Right renal cortex interstitium (tissue), 3 donors: ENCODE results near the gene GPR62. TPM values are rescaled to one million over a fixed set of nuclear protein-coding genes. Genes with fewer than 3 reads are reported as not detected.

Source experiments
- DNase-seq, 3 donors: peaks; one replicate each; pipeline ENCODE4 v3.0.0-alpha.2; 2013; ENCODE audit warnings: low read depth in 3 of 3, low spot score in 2 of 3
- polyA plus RNA-seq, 3 donors: library from polyadenylated mRNA; unstranded; fragments of 120-200 nt; gene quantifications; one replicate each; pipeline ENCODE4 v1.2.1, GENCODE V29; 2013; ENCODE audit not compliant: insufficient read length in 3 of 3

GPR62 gene
- polyA plus RNA-seq, 3 donors: 0.36 to 0.49 (median 0.37) TPM

DNA sequence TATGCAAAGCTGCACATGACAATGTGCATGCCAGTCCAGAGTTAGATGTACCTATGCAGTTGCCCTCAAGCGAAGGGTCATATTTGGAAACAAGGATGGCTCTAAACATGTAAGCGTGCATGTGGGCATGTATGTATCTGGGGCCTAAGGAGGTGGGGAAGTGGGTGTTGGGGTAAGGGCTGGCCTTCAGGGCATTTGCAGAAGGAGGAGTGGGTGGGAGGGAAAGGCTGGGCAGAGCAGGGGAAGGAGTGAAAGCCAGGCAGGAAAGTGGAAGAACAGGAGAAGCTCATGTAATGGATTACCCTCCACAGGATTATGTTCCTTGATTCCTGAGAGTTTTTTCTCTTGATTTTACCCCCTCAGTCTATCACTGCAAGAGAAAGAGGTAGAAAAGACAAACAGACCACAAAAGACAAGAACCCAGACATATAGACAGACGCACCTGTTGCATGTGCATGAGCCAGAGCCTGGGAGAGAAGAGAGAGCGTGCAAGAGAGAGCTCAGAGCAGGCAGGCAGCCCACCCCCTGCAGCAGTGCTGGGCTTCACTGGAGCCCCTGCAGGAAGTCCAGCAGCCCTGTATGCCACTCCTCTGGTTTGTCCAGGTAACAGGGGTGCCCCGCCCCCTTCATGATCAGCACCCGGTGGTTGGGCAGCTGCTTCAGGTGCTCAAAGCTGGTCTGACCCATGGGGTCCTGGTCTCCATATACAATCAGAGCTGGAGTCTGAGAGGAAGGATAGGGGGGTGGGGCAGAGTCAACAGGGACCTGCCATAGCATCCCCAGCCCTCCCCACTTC lies 13.9 kb downstream of the GPR62 start:
- no peak for DNase-seq

DNA sequence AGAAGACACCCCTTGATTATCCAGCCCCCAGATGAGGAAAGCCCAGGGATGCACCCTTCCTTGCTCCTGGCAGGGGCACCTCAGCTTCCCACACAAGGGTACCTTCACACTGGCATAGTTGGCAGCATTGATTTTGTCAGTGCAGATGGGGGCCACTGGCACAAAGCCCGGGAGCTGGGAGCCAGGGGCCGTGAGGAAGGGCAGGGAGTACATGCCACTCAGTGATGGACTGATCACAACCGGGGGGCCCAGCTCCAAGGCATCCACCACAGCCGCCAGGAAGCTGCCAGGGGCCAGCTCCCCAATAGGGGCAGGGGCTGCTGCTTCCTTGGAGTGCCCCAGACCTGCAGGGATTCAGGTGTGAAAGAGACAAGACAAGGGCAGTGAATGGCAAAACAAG lies 14.7 kb downstream of the GPR62 start:
- no peak for DNase-seq

DNA sequence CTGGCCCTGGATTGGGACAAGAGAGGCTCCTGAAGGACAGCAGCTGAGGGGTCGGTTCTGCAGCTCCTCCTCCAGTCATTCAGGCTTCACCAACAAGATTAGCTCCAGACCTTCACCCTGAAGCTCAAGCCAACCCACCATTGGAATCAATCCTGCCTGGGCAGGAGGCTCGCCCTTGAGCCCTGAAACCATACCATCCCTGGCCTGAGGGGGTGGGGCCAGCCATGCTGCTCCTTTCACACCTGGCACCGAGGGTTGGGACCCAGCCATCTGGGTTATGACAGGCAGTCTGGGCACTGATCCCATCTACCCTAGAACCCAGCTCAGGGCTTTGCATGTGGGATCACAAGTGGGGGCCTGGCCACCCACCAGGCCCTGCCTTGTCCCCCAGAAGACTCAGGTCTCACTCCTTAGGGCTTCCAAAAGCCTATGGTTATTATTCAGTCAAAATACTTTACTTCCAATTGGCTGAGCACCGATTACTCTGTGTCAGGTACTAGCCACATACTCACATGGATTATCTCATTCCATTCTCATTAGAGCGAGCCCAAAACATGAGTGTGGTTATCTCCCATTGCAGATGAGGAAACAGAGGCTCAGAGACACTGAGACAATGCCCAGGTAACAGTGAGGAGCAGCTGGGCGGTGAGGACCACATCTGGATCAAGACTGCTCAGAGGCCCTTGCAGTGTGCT lies 15.6 kb downstream of the GPR62 start:
- DNase-seq: no peak

DNA sequence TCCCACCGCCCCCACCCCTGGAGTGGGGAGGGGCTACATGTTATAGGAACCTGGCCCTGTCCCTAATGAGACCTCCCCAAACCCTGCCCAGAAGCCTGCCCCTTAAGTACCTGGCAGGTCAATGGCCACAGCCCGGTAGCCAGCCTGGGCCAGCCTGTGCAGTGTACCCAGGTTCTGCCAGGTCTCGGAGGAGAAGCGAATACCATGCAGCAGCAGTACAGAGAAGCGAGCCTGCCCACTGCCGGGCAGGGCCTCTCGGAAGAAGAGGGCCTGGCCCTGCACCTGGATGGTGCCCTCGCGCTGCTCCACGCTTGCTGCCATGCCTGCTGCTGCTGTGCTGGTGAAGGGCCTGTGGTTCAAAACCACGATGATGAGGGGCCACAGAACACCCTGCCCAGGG lies 16.2 kb downstream of the GPR62 start:
- no peak for DNase-seq

DNA sequence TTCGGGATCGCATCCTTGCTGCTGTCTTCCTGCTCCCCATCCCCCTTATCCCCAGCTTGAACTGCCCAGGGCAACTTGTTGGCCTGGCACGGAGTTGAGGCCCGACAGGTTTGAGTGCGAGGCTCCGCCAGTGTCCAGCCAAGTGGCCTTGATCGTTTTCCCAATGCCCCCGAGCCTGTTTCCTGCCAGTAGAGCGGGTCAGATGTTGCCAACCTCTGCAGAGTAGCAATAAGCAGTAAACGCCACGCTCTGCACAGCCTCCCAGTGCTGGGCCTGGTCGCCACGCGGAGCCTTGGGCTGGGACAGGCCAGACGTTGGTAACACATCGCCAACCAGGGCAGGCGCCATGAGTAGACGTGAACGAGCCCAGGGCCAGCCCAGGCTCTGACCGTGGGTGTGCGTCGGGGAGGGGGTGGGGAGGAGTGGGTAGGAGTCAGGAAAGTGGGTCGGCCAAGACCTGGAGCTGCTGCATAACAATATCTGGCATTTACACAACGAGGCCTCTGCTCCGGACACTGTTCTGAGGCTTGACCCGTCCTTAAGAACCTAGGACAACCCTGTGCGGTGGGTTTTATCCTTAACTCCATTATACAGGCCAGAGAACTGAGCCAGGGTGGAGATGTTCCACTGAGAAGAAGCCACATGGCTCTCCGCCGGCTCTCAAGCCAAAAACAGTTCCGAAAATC lies 19.2 kb downstream of the GPR62 start:
- DNase-seq: no peak

DNA sequence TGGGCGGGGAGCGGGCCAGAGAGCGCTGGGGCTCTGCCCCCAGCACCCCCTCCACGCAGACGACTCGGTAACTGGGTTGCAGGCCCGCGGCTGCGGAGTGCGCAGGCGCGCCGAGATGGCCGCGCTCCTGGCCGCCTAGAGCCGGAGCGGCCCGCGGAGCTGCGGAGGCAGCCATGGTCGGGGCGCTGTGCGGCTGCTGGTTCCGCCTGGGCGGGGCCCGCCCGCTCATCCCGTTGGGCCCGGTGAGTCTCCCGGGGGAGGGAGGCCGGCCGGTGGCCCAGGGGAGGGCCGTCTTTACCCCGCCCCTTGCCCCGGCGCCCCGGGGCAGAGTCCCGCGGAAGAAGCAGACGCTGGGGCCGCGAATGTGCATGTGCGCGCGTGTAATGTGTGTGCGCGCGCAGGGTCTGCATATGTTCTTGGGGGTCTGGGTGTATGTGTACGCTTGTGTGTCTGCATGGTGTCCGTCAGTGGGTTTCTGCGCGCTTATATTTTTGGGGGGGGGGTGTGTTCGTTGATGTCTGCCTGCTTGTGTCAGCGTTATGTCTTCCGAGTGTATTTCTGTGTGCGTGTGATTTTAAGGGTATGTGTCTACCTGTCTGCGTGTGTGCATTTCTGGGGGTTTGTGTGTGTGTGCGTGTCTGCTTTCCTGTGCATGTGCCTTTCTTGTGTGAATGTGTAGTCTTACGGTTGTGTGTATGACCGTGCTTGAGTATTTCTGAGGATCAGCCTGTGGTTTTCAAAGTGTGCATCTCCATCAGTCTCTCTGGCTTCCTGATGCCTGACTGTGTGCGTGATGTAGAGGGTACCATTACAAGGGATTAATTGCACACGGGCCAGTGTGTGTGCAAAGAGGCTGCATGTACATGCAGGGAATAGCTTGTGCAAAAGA lies 20.0 kb downstream of the GPR62 start, which contains the start of gene ABHD14A:
TSS of gene ABHD14A (plus strand) at position 102 of the 889 bp plus-strand sequence. CDS start at position 174, 72 bp downstream.
- no peak for DNase-seq

DNA sequence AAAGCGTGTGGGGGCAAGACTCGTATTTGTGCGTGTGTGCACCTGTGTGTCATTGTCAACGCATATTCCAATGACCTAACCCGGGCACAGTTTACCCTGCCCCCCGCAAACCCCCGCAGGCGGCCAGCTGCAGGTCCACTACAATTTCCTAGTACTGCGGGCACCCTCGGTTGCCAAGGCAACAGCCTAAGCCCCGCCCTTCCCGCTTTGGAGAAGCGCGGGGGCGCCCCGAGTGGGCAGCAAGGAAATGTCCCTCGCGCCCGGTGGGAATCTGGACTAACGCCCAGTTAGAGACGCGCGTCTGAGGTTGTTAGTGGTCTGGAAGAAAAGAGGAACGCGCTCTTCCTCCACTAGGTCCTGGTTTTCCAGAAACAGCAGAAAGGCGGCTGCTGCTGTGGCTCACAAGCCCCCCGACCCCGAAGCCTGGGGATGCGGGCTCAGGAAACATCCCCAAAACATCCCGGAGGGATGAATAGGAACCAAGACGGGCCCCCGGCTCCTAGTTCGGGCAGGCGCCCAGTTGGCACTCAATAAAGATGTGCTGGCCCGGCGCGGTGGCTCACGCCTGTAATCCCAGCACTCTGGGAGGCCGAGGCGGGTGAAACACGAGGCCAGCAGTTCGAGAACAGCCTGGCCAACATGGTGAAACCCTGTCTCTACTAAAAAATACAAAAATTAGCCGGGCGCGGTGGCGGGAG lies 20.8 kb downstream of the GPR62 start:
- DNase-seq: no peak

DNA sequence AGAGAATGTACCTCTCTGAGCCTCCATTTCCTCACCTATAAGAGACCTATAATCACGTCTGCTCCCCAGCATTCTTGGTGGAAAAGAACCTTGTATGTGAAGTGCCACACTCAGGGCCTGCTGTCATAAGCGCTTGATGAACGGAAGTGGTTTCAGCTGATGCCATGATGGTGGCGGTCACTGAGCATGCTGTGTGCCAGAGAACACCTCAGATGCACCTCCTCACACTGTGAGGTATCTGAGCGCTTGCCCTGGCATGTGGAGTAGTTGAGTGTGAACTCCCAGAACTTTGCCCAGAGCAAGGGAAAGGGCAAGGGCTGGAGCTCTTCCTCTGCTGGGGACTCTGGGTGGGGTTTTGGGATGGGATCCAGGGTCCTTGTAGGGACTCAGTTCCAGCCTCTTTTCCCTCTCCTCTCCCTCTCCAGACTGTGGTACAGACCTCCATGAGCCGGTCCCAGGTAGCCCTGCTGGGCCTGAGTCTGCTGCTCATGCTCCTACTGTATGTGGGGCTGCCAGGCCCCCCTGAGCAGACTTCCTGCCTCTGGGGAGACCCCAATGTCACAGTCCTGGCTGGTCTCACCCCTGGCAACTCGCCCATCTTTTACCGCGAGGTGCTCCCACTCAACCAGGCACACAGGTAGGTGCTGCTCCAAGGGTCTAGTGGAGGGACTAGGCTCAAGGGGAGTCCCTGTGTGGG lies 22.4 kb downstream of the GPR62 start:
- DNase-seq: no peak

DNA sequence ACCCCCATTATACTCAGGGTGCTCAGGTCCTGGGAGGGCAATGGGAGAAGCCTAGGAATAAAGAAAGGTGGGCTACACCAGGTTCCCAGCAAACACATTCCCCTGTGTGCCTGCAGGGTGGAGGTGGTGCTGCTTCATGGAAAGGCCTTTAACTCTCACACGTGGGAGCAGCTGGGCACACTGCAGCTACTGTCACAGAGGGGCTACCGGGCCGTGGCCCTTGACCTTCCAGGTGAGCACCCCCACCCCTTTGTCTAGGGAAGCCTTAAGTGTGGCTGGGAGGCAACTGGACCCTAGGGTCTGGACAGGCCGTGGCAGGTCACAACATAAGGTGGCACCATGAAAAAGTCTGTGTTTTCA lies 22.9 kb downstream of the GPR62 start:
- DNase-seq: no peak

DNA sequence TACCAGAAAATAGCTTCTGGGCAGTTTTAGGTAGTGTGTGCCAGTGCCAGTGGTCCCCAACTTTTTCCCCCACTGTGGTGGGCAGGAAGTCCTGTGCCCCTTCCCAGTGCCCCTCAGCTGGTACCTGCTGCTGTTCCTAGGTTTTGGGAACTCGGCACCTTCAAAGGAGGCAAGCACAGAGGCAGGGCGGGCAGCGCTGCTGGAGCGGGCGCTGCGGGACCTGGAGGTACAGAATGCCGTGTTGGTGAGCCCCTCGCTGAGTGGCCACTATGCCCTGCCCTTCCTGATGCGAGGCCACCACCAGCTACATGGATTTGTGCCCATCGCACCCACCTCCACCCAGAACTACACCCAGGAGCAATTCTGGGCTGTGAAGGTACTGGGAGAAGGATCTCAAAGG lies 25.1 kb downstream of the GPR62 start:
- no peak for DNase-seq

DNA sequence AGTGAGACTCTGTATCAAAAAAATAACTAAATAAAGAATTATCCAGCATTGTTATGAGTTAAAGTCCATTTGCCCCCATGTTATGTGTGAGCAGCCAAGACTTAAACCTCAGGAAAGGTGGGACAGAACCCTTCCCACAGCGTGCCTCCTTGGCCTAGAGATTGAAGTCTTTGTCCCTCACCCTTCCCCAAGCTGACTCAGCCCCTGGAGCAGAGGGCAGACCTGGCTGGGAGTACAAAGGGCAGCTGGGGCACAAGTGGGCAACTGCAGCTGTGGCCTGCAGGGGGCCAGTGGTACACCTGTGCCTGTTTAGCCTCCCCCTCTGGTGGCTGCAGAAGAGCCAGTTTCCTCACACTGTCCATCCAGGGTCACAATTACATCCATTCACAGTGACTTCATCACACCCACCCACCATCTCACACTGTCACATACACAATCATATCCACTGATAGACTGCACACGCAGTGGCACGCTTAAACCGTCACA lies 27.2 kb downstream of the GPR62 start:
- no peak for DNase-seq

DNA sequence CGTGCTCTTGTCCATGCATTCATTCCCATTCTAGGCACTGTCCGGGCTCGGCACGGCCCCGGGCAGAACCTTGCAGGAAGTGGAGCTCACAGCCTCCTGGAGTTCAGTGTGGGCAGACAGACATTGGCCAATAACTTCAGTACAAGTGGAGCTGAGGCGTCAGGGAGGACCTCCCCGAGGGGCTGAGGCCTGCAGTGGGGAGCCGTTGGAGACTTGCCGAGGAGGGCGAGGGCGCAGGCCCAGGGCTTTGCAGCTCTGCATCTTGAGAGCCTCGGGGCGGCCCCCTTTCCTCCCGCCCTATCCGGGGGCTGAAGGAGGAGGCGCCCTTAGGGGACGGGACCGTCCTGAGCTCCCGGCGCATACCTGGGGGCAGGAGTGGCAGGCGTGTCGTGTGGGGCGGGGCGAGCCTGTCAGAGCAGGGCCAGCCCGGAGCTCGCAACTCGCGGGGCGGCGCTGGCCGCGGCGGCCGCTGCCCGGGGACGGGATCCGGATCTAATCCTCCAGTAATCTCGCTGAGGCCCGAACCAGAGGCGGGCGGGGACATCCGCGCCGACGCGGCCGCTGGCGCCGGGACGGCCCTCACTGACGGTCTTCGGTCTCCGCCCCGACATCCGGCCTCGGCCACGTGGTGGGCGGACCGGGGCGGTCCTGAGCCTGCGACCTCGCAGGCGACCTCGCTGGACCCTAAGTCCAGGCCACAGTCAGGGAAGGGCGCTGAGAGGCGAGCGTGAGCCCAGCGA lies 27.8 kb downstream of the GPR62 start, which contains the start of gene ACY1:
TSS of gene ACY1 (plus strand) at position 698 of the 740 bp plus-strand sequence. CDS start 530 bp downstream, outside the sequence.
- no peak for DNase-seq

DNA sequence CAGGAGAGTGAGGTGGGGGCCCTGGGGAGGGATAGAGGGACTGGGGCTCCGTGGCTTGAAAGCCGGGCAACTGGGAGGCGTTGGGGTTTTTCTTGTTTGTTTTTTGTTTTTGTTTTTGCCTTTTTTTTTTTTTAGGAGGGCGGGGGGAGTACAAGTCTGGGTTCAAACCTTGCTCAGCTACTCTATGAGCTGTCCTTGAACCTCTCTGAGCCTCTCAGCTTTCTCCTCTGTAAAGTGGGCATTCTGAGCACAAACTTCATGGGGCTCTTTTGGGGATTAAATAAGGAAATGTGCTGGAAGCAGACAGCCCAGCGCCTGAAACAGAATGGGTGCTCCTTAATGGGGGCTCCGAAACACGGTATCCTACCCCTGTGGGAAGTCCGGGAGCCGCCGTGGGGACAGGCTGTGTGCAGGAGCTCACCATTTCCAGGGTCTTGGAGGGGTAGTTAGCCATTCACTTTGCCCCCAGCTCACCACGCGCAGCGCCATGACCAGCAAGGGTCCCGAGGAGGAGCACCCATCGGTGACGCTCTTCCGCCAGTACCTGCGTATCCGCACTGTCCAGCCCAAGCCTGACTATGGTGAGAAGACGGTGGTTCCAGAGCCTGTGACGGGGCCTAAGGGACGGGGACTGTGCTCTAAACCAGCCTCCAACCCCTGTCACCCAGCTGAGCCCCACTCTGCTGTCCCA lies 28.5 kb downstream of the GPR62 start:
- DNase-seq: no peak

DNA sequence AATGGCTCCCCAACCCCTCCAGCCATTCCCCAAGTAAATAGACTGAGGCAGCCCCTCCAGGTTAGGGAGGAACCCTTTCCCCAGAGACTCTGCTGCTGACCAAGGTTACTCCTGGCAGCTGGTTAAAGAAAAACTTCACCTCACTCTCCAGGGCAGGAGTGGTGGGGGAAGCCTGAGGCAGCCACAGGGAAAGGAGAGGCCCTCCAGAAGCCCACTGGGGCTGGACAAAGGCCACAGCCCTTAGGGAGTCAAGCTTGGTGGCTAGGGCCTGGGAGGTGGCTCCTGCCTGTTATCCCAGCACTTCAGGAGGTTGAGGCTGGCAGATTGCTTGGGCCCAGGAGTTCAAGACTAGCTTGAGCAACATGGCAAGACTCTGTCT lies 29.1 kb downstream of the GPR62 start:
- DNase-seq: no peak

DNA sequence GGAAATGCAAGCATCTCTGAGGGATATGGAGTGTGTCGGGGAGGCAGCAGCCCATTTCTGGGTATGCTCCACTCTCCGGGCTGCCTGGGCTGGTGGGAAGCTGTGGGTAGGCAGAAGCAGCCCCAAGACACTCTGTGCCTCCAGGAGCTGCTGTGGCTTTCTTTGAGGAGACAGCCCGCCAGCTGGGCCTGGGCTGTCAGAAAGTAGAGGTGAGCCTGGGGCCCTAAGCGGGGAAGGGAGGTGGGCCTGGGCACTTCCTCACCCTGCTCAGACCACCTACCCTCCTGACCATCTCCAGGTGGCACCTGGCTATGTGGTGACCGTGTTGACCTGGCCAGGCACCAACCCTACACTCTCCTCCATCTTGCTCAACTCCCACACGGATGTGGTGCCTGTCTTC lies 29.9 kb downstream of the GPR62 start:
- no peak for DNase-seq

DNA sequence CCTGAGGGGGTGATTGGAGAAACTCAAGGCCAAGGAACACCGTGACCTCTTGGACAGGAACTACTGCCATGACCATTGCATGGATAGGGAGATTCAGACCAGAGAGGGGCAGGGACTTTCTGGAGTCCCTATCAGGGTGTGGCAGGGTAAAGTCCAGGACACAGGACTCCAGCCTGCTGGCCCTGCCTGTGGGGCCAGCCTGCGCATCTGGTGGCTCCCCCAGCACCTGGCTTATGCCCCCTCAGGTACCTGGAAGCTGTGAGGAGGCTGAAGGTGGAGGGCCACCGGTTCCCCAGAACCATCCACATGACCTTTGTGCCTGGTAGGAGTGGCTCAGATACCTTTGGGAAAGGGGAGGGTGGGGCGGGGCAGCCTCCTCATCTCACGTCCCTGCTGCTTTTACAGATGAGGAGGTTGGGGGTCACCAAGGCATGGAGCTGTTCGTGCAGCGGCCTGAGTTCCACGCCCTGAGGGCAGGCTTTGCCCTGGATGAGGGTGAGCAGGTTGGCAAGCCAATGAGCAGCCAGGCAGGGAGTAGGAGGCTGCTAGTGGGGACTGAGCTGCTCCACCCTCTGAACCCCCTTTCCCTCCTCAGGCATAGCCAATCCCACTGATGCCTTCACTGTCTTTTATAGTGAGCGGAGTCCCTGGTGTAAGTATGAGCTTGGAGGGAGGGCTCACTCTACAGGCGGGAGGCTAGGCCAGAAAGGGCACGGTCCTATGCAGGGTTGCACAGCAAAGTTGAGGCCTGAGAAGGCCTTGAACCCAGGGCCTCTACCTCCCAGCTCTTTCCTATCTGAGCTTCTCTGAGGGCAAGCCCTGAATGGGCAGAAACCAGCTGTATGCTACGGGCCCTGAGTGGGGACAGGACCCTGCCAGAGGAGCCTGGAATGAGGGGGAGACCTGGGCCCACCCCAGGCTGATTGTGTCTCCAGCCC lies 31.1 kb downstream of the GPR62 start:
- DNase-seq: no peak

DNA sequence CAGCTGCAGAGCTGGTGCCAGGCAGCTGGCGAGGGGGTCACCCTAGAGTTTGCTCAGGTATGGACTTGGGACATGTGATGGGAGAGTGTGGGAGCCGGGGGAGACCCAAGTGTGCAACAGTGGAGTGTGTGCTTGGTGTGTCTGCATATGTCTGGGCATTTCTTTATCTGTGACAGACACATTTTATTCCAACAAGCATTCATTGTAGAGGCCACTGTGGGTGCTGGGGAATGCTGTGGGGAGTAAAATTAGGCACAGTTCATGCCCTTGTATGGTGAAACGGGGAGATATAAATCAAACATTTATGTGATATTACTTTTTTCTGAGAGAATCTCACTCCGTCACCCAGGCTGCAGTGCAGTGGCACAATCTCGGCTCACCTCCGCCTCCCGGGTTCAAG lies 32.4 kb downstream of the GPR62 start:
- no peak for DNase-seq
